ENCODE results near the gene DUSP9. TPM values are rescaled to one million over a fixed set of nuclear protein-coding genes. Genes with fewer than 3 reads are reported as not detected.

The DUSP9 gene
- total RNA-seq, 1 experiment from 2014 or later, result 2.4 TPM

DNA sequence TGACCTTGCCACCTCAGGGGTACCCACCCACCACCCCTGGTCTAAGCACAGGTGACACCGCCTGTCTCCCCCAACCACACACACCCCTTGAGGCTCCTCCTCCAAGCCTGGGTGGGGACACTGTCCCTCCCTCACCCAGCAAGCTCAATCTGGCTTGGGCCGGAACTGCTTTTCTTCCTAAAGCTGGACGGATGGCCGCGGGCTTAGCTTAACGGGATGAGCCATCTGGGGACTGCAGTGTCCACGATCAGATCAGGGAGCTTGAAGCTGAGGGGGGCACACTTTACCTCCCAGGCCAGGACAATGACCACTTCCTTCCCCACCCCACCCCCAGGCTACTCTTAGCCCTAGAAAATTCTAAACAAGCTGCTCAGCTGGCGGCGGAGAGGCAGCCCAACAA is 39.7 kb downstream of the DUSP9 start:
- TF ChIP-seq, protein P1, sequence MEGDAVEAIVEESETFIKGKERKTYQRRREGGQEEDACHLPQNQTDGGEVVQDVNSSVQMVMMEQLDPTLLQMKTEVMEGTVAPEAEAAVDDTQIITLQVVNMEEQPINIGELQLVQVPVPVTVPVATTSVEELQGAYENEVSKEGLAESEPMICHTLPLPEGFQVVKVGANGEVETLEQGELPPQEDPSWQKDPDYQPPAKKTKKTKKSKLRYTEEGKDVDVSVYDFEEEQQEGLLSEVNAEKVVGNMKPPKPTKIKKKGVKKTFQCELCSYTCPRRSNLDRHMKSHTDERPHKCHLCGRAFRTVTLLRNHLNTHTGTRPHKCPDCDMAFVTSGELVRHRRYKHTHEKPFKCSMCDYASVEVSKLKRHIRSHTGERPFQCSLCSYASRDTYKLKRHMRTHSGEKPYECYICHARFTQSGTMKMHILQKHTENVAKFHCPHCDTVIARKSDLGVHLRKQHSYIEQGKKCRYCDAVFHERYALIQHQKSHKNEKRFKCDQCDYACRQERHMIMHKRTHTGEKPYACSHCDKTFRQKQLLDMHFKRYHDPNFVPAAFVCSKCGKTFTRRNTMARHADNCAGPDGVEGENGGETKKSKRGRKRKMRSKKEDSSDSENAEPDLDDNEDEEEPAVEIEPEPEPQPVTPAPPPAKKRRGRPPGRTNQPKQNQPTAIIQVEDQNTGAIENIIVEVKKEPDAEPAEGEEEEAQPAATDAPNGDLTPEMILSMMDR (conservative IDR thresholded peaks at IDR 0.05), result no peak
- Histone ChIP-seq H2BK15ac (ENCODE audit: low read depth, low read length) (no peak overlapping the region), H3K4me2 (ENCODE audit: insufficient read depth, insufficient read length, low read length) (no peak overlapping the region), H3K4ac (ENCODE audit: low read depth, low read length) (no peak overlapping the region), H3K4me1 (ENCODE audit: insufficient read depth, low read length) (no peaks in the 10 kb centered on the region; the same call in 1 of the 2 replicates), H3K9ac (ENCODE audit: extremely low read depth, insufficient read length, low read length) (no peak overlapping the region), H2BK120ac (ENCODE audit: low read depth, low read length, poor library complexity, severe bottlenecking) (no peak overlapping the region), H4K8ac (replicated peaks; ENCODE audit: insufficient read length, low read depth, low read length) (no peak overlapping the region), H3K23me2 (ENCODE audit: insufficient read length, low read depth, low read length, poor library complexity, severe bottlenecking) (no peaks in the 10 kb centered on the region), H4K91ac (ENCODE audit: insufficient read length, low read depth, low read length) (no peak overlapping the region), H3K23ac (ENCODE audit: insufficient read length, low read depth, low read length) (no peak overlapping the region), H2BK5ac (ENCODE audit: insufficient read length, low read length) (no peak overlapping the region), H2BK12ac (ENCODE audit: insufficient read length, low read depth, low read length) (no peak overlapping the region), H3K27ac (ENCODE audit: insufficient read length, low read depth, low read length) (no peak overlapping the region), H3K56ac (ENCODE audit: insufficient read length, low read depth, low read length) (no peak overlapping the region), H3K27me3 (ENCODE audit: insufficient read depth, low read length) (no peaks in the 10 kb centered on the region), H3K9me3 (ENCODE audit: control insufficient read depth, low read depth, low read length) (peaks cover 6% of the 10 kb centered on the region), H3K79me2 (ENCODE audit: insufficient read depth, low read length) (no peaks in the 10 kb centered on the region; the same call in 1 of the 2 replicates), H3K14ac (ENCODE audit: insufficient read depth, low read length) (no peak overlapping the region), H2BK20ac (ENCODE audit: low read depth, low read length, poor library complexity, severe bottlenecking) (no peak overlapping the region), H3T11ph (ENCODE audit: low read length) (no peak overlapping the region), H2AK5ac (ENCODE audit: insufficient read length, low read length) (no peak overlapping the region), H4K5ac (ENCODE audit: insufficient read length, low read depth, low read length) (no peak overlapping the region), H2AFZ (ENCODE audit: low read length) (no peak overlapping the region), H3K79me1 (ENCODE audit: insufficient read depth, low read depth, low read length, poor library complexity, severe bottlenecking) (no peaks in the 10 kb centered on the region), H3K18ac (ENCODE audit: insufficient read length, low read depth, low read length) (no peak overlapping the region), H4K20me1 (ENCODE audit: control insufficient read depth, insufficient read depth, insufficient read length) (peaks cover 5% of the 10 kb centered on the region)
- Mint-ChIP-seq H3K27me3 (ENCODE audit: low read depth) (peaks cover 2% of the 10 kb centered on the region; the same call in 1 of the 2 replicates), H3K36me3 (ENCODE audit: insufficient read depth in 1 of 3, low read depth in 3 of 3) (peaks cover 20 to 35% (median 29%) of the 10 kb centered on the region in 3 experiments), H3K4me3 (peak overlapping the region; percentile 50 to 69), H3K9me3 (peaks cover 37 to 53% of the 10 kb centered on the region in 2 experiments), H3K4me1 (peaks cover 15 to 21% of the 10 kb centered on the region in 2 experiments), H3K27ac (peak overlapping the region; percentile 44 to 92 (median 85); a peak in 4 of 7 replicates)
- WGBS (ENCODE audit: extremely low coverage, insufficient read length, low lambda C conversion rate), result no CpG with 5 or more reads among the region's 9 CpGs
- DNase-seq, result no peak
